Nephron (organoid): ENCODE data around the gene TEDC1.

ENCODE experiments used
- H3K27ac Mint-ChIP-seq, 3 experiments: 2 replicates each; pipeline ENCODE4 v1.8.0; 2020; ENCODE audit warnings: mixed read lengths in 3 of 3, mild to moderate bottlenecking in 2 of 3, moderate library complexity in 1 of 3
- H3K27me3 Mint-ChIP-seq: 2 replicates; pipeline ENCODE4 v1.8.0; 2021; ENCODE audit warnings: low read depth, mild to moderate bottlenecking, moderate library complexity, mixed read lengths
- H3K36me3 Mint-ChIP-seq: 2 replicates; pipeline ENCODE4 v1.8.0; 2020; ENCODE audit warnings: low read depth, mixed read lengths
- H3K4me1 Mint-ChIP-seq: 2 replicates; pipeline ENCODE4 v1.8.0; 2020; ENCODE audit warnings: mixed read lengths
- H3K4me3 Mint-ChIP-seq, 3 experiments: 2 replicates each; pipeline ENCODE4 v1.8.0; 2020; ENCODE audit warnings: mild to moderate bottlenecking in 3 of 3, mixed read lengths in 3 of 3, moderate library complexity in 2 of 3
- H3K9me3 Mint-ChIP-seq: 2 replicates; pipeline ENCODE4 v1.8.0; 2020; ENCODE audit warnings: mixed read lengths
- TF ChIP-seq, protein P1 (sequence below), 3 experiments: fragments of 200-600 bp; sonication (generic); IDR thresholded peaks; one replicate each; pipeline ENCODE4 v1.5.0; 2021; ENCODE audit warnings: antibody characterized with exemption in 3 of 3; ENCODE audit not compliant: unreplicated experiment in 3 of 3

Gene TEDC1

DNA sequence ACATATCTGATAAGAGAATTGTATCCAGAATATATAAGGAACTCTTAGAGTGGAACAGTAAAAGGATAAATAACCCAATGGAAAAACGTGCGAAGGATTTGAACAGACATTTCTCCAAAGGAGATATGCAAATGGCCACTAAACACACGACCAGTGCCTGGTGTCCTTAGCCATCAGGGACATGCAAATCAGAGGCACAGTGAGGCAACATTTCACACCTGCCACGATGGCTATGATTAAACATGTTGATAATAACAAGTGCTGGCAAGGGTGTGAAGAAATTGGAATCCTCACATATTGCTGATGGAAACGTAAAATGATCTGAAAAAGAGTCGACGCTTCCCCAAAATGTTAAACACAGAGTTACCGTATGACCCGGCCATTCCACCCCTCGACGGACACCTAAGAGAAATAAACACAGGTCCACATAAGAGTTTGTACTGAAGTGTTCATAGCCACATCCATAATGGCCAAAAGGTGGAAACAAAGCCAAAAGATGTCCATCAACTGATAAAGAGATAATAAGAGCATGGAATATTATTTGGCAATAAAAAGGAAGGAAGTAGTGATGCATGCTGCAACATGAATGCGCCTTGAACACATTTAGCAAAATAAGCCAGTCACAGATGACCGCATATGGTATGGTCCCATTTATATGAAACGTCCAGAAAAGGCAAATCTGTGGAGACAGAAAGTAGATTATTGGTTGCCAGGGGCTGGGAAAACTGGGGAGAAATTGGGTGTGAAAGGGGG, 29.1 kb downstream of the TEDC1 start:
- Mint-ChIP-seq H3K9me3 (peaks cover 8% of the 10 kb centered on the region), H3K36me3 (no peaks in the 10 kb centered on the region), H3K4me3 (no peak overlapping the region), H3K27ac (no peak overlapping the region), H3K27me3 (peaks cover 79% of the 10 kb centered on the region), H3K4me1 (no peaks in the 10 kb centered on the region)
- TF ChIP-seq, protein P1, sequence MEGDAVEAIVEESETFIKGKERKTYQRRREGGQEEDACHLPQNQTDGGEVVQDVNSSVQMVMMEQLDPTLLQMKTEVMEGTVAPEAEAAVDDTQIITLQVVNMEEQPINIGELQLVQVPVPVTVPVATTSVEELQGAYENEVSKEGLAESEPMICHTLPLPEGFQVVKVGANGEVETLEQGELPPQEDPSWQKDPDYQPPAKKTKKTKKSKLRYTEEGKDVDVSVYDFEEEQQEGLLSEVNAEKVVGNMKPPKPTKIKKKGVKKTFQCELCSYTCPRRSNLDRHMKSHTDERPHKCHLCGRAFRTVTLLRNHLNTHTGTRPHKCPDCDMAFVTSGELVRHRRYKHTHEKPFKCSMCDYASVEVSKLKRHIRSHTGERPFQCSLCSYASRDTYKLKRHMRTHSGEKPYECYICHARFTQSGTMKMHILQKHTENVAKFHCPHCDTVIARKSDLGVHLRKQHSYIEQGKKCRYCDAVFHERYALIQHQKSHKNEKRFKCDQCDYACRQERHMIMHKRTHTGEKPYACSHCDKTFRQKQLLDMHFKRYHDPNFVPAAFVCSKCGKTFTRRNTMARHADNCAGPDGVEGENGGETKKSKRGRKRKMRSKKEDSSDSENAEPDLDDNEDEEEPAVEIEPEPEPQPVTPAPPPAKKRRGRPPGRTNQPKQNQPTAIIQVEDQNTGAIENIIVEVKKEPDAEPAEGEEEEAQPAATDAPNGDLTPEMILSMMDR (IDR thresholded peaks at IDR 0.05; ENCODE audit: unreplicated experiment in 3 of 3): no peak

DNA sequence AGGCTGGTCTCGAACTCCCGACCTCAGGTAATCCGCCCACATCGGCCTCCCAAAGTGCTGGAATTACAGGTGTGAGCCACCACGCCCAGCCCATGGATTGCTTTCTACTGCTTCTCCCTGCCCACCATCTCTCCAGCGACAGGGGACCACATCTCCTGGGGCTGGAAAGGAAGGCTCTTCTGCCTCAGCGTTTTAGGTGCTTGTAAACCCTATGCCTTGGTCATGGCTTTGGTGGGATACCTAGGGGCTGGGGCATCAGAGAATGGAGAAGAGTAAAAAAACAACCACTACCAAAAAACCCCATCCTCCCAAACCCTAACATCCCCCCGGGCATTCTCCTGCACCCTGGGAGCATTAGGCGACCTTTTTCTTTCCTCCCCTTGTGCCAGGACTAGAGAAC, 34.3 kb downstream of the TEDC1 start:
- Mint-ChIP-seq H3K4me1 (no peaks in the 10 kb centered on the region), H3K4me3 (peak overlapping the region; percentile 77 to 84 (median 83)), H3K9me3 (no peaks in the 10 kb centered on the region), H3K27me3 (peaks cover 43% of the 10 kb centered on the region), H3K36me3 (no peaks in the 10 kb centered on the region), H3K27ac (no peak overlapping the region)
- TF ChIP-seq, protein P1 (IDR thresholded peaks at IDR 0.05; ENCODE audit: unreplicated experiment in 3 of 3): no peak

DNA sequence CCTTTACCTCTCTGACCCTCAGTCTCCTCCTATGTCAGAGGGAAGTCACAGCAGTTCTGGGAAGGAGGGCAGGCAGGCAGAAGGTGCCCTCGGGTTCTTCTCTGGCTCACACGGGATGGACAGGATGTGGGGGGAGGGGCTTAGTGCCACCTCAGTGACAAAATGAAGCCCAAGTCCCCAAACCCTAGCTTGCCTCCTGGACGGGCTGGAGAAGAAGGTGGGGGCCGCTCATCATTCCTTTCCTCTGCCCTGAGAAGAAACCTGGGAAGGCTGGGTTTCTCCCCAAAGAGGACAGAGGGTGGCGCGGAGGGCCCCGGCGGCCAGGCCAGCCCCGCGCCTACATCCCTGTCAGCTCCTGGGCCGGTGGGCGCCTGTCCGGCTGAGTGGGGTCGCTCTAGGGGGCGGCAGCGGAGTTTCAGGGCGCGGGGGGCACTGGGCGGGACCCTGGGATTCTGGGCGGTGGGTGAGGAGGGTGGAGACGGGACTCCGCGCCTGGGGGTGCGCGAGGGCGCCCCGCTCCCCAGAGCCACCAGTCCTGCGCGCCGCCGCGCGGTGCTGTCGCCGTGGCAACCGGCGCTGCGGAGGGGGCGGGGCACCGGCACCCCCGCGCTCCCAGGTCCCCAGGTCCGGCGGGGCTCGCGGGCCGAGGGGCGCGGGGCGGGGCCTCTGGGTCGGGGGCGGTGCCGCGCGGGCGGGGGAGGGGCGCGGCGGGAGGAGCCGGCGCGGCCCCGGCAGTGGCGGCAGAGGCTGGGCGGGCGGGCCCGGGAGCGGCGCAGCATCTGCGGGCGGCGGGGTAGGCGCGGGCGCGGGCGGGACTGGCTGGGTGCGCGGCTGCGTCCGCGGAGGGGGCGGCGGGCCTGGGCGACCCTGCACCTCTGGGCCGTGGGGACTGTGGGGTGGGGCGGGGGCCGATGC, 35.1 kb downstream of the TEDC1 start, which contains the start of gene TMEM121:
Gene TMEM121 (plus strand): TSS at position 723 of the 915 bp plus-strand sequence. CDS start 2,252 bp downstream, outside the sequence.
- TF ChIP-seq, protein P1 (IDR thresholded peaks at IDR 0.05; ENCODE audit: unreplicated experiment in 3 of 3): no peak
- H3K4me1 Mint-ChIP-seq: no peaks in the 10 kb centered on the region
- H3K27ac Mint-ChIP-seq: peak within 1 kb of the TSS in 1 of 3 experiments; percentile 68
- no peaks in the 10 kb centered on the region for H3K36me3 Mint-ChIP-seq
- H3K9me3 Mint-ChIP-seq: no peaks in the 10 kb centered on the region
- peaks cover 42% of the 10 kb centered on the region for H3K27me3 Mint-ChIP-seq
- H3K4me3 Mint-ChIP-seq: peak within 1 kb of the TSS; percentile 83 to 85 (median 84)

DNA sequence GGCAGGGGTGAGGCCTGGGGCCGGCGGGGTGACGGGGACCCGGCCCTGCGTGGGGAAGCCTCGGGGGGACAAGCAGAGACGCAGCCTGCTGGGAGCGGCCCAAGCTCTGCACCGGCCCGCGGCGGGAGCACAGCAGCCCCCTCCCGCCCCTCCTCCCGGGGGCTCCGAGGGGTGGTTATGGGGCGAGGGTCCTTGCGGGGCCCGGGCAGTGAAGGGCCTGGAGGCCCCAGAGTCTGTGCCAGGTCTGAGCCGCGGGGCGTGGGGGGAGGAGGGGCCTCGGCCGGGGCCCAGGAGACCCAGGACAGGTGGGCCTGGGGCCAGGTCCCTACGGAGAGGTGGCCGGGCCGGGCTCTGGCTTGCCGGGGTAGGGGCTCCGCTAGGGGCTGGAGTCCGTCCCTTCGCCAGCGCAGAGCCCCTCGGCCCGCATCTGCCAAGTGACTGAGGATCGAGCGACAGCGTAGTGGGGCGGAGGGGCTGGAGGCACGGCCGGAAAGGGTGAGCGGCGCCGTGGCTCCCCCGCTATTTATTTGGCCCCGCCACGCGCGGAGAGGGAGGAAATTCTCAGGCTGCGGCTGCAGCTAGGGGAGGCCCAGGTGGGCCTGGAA, 35.8 kb downstream of the TEDC1 start:
- Mint-ChIP-seq H3K9me3 (no peaks in the 10 kb centered on the region), H3K4me1 (no peaks in the 10 kb centered on the region), H3K27ac (no peak overlapping the region), H3K36me3 (no peaks in the 10 kb centered on the region), H3K27me3 (peaks cover 36% of the 10 kb centered on the region), H3K4me3 (peak overlapping the region; percentile 78 to 85 (median 80))
- TF ChIP-seq, protein P1 (IDR thresholded peaks at IDR 0.05; ENCODE audit: unreplicated experiment in 3 of 3): no peak

DNA sequence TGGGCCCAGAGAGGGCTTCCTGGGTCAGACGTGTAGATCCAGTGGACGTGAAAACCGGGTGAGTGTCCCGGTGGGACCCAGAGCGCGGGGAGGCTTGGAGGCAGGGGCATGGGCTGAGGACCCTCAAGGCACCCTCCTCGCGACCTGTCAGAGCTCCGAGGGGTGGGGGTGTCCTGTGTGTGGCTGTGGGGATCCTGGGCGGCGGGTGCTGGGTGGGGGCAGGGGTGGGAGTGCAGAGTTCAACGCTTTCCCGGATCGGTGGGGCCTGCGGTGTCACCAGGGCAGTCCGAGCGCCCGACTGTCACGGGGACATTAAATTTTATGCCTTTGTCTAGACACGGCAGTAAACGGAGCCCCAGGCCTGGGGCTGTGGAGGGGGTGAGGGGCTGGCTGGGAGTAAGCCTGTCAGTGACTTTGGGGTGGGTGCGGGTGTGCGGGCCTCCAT, 36.4 kb downstream of the TEDC1 start:
- Mint-ChIP-seq H3K36me3 (no peaks in the 10 kb centered on the region), H3K4me1 (no peaks in the 10 kb centered on the region), H3K4me3 (peak overlapping the region; percentile 78 to 85 (median 80)), H3K9me3 (no peaks in the 10 kb centered on the region), H3K27ac (peak overlapping the region in 1 of 3 experiments; percentile 68), H3K27me3 (peaks cover 32% of the 10 kb centered on the region)
- TF ChIP-seq, protein P1 (IDR thresholded peaks at IDR 0.05; ENCODE audit: unreplicated experiment in 3 of 3): no peak
